ENCODE data around the gene SARDH. TPM values are rescaled to one million over a fixed set of nuclear protein-coding genes. Genes with fewer than 3 reads are reported as not detected.

Gene SARDH
- total and polyA plus RNA-seq, 2 of the 13 experiments (the other 11 are each of a cell fraction or from before 2014, with no cell fraction given): 11.6 to 34.9 TPM

DNA sequence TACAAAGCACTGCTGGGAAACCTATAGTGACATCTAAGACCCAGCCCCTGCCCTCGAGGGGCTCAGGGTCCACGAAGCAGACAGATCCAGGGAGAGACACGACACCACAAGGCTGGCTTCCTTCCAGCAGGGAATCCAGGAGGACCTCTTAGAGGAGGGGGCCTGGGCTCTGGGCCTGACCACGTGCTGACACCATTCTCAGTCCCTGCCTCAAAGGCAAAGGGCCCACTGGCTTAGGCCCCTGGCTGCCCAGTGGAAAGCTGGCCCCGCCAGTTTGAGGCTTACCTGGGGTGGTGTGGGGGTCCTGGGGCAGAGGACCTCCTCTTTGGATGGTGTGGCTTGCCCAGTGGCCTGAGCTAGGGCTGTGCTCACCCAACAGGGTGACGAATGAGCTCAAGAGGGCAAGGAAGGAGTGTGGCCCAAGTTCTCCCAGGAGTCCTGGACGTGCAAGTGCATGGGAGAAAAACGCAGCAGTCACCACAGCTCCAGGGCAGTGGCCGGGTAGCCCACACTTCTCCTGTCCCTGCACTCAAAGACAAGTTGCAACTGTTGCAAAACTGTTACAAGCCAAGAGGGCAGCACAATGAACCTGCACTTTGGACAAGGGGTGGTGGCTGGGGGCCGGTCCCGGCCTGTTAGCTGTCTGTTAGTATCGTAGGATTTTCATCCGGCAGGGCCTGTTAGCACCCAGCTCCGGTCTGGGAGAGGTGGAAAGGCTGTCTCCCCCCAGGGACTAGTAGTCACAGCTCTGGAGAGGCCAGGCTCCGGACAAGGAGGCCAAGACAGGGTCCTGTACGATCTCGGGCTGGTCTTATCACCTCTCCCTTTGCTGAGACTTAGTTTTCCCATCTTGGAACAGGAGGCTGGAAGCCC is 1.5 kb upstream of the SARDH start (continued):
- TF ChIP-seq, protein P1, sequence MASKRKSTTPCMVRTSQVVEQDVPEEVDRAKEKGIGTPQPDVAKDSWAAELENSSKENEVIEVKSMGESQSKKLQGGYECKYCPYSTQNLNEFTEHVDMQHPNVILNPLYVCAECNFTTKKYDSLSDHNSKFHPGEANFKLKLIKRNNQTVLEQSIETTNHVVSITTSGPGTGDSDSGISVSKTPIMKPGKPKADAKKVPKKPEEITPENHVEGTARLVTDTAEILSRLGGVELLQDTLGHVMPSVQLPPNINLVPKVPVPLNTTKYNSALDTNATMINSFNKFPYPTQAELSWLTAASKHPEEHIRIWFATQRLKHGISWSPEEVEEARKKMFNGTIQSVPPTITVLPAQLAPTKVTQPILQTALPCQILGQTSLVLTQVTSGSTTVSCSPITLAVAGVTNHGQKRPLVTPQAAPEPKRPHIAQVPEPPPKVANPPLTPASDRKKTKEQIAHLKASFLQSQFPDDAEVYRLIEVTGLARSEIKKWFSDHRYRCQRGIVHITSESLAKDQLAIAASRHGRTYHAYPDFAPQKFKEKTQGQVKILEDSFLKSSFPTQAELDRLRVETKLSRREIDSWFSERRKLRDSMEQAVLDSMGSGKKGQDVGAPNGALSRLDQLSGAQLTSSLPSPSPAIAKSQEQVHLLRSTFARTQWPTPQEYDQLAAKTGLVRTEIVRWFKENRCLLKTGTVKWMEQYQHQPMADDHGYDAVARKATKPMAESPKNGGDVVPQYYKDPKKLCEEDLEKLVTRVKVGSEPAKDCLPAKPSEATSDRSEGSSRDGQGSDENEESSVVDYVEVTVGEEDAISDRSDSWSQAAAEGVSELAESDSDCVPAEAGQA (IDR thresholded peaks at IDR 0.05; ENCODE audit: low read depth): no peak
- TF ChIP-seq, protein P1 (CRISPR knock-in tag; IDR thresholded peaks at IDR 0.05; ENCODE audit: borderline replicate concordance): no peak
- TF ChIP-seq SRSF1 (optimal IDR thresholded peaks at IDR 0.05; ENCODE audit: low read depth, low read length): no peak
- no peak for TF ChIP-seq CC2D1A (CRISPR knock-in tag; IDR thresholded peaks at IDR 0.05)
- peak; percentile 51 for TF ChIP-seq FOXO1 (CRISPR knock-in tag; IDR thresholded peaks at IDR 0.05)
- peak; percentile 46 for TF ChIP-seq ASH2L (IDR thresholded peaks at IDR 0.05; ENCODE audit: insufficient read length, low read depth, low read length)
- no peak for TF ChIP-seq ATRX (CRISPR knock-in tag; IDR thresholded peaks at IDR 0.05; ENCODE audit: borderline replicate concordance)
- TF ChIP-seq SMAD3 (CRISPR knock-in tag; IDR thresholded peaks at IDR 0.05): no peak; the same call in none of the 2 replicates
- no peak; the same call in 1 of the 2 replicates for TF ChIP-seq RBAK (CRISPR knock-in tag; IDR thresholded peaks at IDR 0.05)
- peak; percentile 68; the same call in 1 of the 2 replicates for TF ChIP-seq GATAD1 (CRISPR knock-in tag; IDR thresholded peaks at IDR 0.05)
- TF ChIP-seq ZNF737 (CRISPR knock-in tag; IDR thresholded peaks at IDR 0.05; ENCODE audit: borderline replicate concordance): 0 out of 2 replicates have a peak, but pooled peaks have one; percentile 86
- peak; percentile 88 for TF ChIP-seq ESRRA (CRISPR knock-in tag; IDR thresholded peaks at IDR 0.05; ENCODE audit: low read depth)
- peak; percentile 69 for TF ChIP-seq KAT7 (CRISPR knock-in tag; IDR thresholded peaks at IDR 0.05; ENCODE audit: borderline replicate concordance)
- TF ChIP-seq, protein P2, sequence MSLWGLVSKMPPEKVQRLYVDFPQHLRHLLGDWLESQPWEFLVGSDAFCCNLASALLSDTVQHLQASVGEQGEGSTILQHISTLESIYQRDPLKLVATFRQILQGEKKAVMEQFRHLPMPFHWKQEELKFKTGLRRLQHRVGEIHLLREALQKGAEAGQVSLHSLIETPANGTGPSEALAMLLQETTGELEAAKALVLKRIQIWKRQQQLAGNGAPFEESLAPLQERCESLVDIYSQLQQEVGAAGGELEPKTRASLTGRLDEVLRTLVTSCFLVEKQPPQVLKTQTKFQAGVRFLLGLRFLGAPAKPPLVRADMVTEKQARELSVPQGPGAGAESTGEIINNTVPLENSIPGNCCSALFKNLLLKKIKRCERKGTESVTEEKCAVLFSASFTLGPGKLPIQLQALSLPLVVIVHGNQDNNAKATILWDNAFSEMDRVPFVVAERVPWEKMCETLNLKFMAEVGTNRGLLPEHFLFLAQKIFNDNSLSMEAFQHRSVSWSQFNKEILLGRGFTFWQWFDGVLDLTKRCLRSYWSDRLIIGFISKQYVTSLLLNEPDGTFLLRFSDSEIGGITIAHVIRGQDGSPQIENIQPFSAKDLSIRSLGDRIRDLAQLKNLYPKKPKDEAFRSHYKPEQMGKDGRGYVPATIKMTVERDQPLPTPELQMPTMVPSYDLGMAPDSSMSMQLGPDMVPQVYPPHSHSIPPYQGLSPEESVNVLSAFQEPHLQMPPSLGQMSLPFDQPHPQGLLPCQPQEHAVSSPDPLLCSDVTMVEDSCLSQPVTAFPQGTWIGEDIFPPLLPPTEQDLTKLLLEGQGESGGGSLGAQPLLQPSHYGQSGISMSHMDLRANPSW (CRISPR knock-in tag; IDR thresholded peaks at IDR 0.05; ENCODE audit: borderline replicate concordance): no peak
- TF ChIP-seq NFYC (CRISPR knock-in tag; IDR thresholded peaks at IDR 0.05): no peak
- TF ChIP-seq EHMT2 (IDR thresholded peaks at IDR 0.05; ENCODE audit: borderline replicate concordance, low read depth, low read length): no peak
- no peak for TF ChIP-seq TRIM24 (CRISPR knock-in tag; IDR thresholded peaks at IDR 0.05)
- 0 out of 2 replicates have a peak, but pooled peaks have one; percentile 41 for TF ChIP-seq ZNF230 (CRISPR knock-in tag; IDR thresholded peaks at IDR 0.05)
- TF ChIP-seq SRY (CRISPR knock-in tag; IDR thresholded peaks at IDR 0.05): no peak
- no peak for TF ChIP-seq RCOR2 (CRISPR knock-in tag; IDR thresholded peaks at IDR 0.05)
- TF ChIP-seq SSRP1 (CRISPR knock-in tag; IDR thresholded peaks at IDR 0.05): 0 out of 2 replicates have a peak, but pooled peaks have one; percentile 66
- TF ChIP-seq EED (CRISPR knock-in tag; IDR thresholded peaks at IDR 0.05): no peak
- peak; percentile 44 for TF ChIP-seq NFKB2 (CRISPR knock-in tag; IDR thresholded peaks at IDR 0.05; ENCODE audit: borderline replicate concordance)
